HG02798 (cell line): ENCODE results near the gene GCSAM.

Experiments
- ATAC-seq: cut with Tn5 transposase; IDR thresholded peaks from one replicate; pipeline ENCODE4 v1.9.1; 2021; ENCODE audit warnings: mild to moderate bottlenecking; ENCODE audit not compliant: unreplicated experiment, poor library complexity

The GCSAM gene

GRCh38 chr3:112132975-112133448 is at the start of gene GCSAM:
GCSAM (minus strand) TSS chr3:112133248; CDS start chr3:112133120, 128 bp downstream.
- ATAC-seq, result peak; percentile 83

GRCh38 chr3:112175646-112176045 is 42.6 kb upstream of the GCSAM start:
- ATAC-seq, result no peak

- ATAC-seq, result no peak
Measured at GRCh38 chr3:112175037-112175436, 42.0 kb upstream of the GCSAM start.

DNA sequence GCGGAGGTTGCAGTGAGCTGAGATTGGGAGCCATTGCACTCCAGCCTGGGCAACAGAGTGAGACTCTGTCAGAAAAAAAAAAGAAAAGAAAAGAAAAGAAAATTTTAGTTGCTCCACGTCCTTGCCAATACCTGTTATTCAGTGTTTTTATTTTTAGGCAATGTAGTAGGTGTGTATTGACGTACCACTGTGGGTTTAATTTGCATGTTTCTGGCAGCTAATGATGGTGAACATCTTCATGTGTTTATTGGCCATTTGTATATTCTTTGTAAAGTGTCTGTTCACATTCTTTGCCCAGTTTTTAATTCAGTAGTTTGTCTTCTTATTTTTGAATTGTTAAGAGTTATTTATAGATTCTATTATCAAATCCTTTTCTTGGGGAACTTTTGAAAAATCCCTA is 38.1 kb upstream of the GCSAM start:
- ATAC-seq, result no peak

- no peak for ATAC-seq
Measured at GRCh38 chr3:112170046-112170445, 37.0 kb upstream of the GCSAM start.

DNA sequence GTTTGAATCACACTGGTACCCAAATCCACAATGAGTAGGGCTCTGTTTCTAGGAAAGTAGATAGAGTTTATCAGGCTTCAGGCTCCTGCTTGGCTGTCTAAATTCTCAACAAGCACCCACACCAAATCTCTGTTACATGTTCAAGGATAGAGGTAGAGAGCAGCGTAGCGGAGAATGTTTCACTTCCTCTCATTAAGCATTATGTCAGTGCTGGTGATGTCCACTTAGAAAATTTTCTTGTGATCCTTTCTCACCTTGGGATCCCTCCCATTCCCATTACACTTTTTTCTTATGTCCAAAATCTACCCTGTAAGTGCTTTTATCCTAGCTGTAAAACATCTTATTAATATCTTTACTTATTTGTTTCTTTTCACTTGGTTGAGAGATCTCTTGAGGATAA is 34.7 kb upstream of the GCSAM start:
- ATAC-seq, result peak; percentile 66

GRCh38 chr3:112149136-112149535 is 16.1 kb upstream of the GCSAM start:
- no peak for ATAC-seq

DNA sequence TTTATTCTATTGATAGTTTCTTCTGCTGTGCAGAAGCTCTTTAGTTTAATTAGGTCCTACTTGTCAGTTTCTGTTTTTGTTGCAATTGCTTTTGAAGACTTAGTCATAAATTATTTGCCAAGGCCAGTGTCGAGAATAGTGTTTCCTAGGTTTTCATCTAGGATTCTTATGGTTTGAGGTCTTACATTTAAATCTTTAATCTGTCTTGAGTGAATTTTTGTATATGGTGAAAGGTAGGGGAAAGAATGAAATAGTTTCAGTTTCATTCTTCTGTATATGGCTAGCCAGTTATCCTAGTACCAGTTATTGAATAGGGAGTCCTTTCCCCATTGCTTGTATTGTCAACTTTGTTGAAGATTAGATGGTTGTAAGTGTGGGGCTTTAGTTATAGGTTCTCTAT is 10.6 kb upstream of the GCSAM start:
- ATAC-seq, result no peak

DNA sequence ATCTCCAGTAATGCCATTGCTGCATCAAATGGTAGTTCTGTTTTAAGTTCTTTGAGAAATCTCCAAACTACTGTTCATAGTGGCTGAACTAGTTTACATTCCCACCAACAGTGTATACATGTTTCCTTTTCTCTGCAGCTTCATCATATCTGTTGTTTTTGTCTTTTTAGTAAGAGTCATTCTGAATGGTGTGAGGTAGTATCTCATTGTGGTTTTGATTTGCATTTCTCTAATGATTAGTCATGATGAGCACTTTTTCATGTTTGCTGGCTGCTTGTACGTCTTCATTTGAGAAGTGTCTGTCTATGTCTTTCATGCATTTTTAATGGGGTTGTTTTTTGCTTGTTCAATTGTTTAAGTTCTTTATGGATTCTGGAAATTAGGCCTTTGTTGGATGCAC is 10.2 kb upstream of the GCSAM start:
- ATAC-seq, result peak; percentile 60

GRCh38 chr3:112141293-112141692 is 8.2 kb upstream of the GCSAM start:
- no peak for ATAC-seq

DNA sequence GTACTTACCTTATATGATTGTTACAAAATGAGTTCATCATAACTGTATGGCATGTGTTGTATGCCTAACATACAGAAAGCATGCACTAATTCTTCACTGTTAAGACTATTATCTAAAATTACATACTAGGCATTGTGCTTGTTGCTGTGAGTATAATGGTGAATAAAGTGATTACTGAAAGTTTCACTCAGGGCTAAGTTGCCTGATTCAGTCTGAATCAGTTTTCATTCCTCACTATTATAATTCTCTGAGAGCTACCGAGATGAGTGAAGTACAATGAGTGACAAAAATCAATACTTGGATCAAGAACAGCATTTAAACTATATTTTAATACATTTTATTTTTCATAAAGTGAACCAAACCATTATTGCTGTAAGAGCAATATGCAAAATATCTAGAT is 7.5 kb upstream of the GCSAM start:
- no peak for ATAC-seq

- ATAC-seq, result no peak
Measured at GRCh38 chr3:112138219-112138969, 5.3 kb upstream of the GCSAM start.

- ATAC-seq, result no peak
Measured at GRCh38 chr3:112137781-112138180, 4.7 kb upstream of the GCSAM start.

- ATAC-seq, result peak; percentile 25
Measured at GRCh38 chr3:112136959-112137693, 4.1 kb upstream of the GCSAM start.

DNA sequence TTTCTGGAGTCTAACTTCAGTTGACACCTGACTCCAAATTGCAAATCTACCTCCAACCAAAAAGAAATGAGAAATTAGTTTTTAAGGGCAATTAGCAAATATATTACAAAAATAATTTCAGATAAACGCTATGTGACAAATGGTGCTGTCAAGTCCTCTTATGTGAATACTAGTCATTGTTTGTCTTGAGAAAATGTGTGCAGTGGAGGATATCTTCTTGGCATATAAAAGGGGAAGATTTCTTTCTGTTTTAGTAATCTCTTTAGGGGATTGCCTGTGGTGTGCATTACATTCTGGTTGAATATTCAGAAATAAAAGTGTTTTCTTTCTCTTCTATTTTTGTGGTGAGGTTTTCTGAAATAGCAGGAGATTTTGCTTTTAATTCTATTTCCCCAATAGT is 3.0 kb upstream of the GCSAM start:
- ATAC-seq, result no peak

- ATAC-seq, result no peak
Measured at GRCh38 chr3:112134335-112135124, 1.5 kb upstream of the GCSAM start.

- ATAC-seq, result no peak
Measured at GRCh38 chr3:112133626-112134334, 732 bp upstream of the GCSAM start.

GRCh38 chr3:112132554-112132953 is 494 bp downstream of the GCSAM start:
- no peak for ATAC-seq

DNA sequence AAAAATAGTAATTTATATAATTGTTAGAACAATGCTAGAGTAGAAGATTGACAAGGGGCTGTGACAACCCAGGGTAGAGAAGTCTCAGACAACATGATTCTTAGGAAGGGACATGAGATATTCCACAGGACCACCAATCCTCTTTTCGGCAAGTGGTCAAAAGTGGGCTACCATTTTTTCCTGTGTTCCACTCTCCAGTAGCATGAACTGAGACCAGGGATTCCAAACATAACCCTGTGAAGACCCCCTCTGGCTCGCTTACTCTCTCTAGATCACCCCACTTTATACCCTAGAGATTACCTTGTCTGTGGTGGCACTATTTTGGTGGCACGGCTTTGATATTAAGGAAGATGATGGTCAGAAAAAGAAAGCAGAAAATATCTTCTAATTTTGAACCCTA is 960 bp downstream of the GCSAM start:
- ATAC-seq, result no peak

DNA sequence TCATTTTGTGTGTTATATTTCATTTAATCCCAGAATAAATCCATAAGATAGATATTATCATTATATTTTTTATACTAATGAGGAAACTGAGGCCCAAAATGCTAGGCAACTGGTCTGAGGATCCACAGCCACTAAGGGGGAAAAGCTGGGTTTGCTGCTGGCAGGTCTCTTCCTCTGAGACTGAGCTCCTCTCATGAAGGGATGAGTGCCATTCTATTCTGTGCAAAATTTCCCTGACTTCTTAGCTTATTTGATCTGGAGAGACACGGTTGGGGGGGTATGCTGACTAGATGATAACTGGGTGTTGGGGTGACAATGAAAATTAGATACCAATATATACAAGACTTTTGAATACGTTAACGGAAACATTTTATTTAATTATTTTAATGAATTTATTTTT is 1.9 kb downstream of the GCSAM start:
- no peak for ATAC-seq
